CD4-positive, alpha-beta T cell treated with Interleukin-21 for 1 hour (primary cell): Measurements from ENCODE around the gene TAF4B.
"Not testable (repeated sequence)": the region's sequence is repeated elsewhere in the genome, so short reads cannot be mapped to it uniquely, and the experiment has no call there.

Experiments used
- DNase-seq: peaks from one replicate; pipeline ENCODE4 v3.0.0-alpha.2; 2020

TAF4B gene

DNA sequence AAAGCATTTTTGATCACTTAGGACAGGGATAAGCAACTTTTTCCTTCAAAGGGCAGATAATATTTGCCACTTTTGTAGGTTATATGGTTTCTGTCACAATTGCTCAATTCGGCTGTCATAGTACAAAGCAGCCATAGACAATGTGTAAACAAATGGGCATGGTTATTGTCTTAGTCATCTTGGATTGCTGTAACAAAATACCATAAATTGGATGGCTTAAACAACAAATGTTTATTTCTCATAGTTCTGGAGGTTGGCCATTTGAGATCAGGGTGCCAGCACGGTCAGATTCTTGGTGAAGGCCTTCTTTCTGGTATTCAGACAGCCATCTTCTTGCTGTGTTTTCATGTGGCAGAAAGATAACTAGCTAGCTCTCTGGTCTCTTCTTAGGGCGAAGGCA, 91.2 kb downstream of the TAF4B start:
- no peak for DNase-seq

DNA sequence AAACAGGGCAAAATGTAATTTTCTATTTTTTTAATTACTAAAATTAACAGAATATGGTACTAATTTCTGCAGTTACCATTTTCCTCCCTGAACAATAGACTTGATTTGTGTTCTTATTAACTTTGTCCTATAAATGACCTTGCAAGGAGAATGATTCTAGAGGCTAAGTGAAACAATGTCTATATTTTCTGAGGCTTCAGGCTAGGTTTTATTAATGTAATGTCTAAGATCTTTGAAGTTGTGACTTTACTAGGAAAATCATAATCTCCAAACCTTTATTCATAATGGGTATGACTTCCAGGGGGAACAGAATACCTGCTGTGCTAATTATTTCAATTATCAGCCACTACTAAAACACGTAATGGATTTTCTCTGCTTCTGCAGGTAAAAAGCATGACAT, 94.4 kb downstream of the TAF4B start:
- no peak for DNase-seq

DNA sequence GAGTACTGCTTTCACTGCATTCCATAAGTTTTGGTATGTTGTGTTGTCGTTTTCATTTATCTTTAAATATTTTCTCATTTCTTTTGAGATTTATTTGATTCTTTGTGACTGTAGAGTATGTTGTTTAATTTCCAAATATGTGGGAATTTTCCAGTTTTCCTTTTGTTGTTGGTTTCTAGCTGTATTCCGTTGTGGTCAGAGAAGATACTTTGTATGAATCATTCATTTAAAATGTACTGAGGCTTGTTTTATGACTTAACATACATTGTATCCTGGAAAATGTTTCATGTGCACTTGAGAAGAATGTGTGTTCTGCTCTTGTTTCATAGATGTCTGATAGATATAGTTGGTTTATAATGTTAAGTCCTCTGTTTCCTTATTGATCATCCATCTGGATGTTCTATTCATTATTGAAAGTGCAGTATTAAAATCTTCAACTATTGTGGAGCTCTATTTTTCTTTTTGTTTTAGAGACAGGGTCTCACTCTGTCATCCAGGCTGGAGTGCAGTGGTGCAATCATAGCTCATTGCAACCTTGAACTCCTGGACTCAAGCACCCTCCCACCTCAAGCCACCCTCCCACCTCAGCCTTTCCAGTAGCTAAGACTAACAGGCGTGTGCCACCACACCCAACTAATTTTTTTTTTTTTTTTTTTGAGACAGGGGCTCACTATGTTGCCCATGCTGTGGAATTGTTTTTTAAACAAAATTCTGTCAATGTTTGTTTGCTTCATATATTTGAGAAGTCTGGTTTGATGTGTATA, 96.8 kb downstream of the TAF4B start:
- no peak for DNase-seq

DNA sequence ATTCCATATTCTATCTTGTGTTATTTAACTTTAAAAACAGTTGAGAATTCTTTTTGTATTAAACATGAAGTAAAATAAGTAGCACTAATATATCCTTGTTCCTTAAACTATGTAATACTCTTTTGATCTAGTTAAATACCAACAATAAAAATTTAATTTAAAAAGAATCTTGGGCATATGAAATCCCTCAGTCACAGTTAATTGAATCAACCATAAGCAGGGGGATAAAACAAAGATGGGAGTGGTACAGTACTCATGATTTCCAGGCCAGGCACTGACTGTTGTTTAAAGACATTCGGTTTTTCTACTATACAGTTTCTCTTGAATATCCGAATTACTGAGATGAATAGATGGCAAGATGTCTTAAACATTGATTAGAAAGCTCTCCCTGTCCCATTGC, 99.5 kb downstream of the TAF4B start:
- no peak for DNase-seq

DNA sequence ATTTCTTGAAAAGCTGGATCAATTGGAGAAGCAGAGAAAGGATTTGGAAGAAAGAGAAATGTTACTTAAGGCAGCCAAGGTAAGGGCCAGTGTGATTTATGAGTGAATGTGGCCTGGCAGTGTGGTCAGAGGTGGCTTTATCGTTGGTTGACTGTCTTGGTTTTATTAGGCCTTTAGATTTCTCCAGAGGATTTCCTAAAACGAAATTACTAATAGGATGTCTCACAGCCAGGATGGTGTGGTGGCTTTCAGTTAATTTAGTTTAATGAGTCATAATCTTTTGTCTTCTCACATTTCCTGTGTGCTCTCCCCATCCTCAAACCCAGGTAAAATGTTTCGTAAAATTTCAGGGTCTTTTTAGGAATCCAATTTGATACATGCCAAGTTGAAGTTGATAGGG, 100.8 kb downstream of the TAF4B start:
- DNase-seq, result no peak

DNA sequence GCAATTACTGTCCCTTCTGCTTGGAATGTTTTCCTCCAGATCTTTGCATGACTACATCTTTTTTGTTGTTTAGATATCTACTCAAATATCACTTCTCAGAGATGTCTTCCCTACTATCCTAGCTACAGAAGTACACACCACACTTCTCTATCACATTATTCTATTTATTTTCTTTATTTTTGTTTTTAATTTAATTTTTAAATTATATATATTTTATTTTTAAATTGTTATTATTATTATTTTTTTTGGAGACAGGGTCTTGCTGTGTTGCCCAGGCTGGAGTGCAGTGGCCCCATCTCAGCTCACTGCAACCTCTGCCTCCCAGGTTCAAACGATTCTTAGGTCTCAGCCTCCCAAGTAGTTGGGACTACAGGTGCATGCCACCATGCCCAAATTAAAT, 106.7 kb downstream of the TAF4B start:
- DNase-seq, result no peak

DNA sequence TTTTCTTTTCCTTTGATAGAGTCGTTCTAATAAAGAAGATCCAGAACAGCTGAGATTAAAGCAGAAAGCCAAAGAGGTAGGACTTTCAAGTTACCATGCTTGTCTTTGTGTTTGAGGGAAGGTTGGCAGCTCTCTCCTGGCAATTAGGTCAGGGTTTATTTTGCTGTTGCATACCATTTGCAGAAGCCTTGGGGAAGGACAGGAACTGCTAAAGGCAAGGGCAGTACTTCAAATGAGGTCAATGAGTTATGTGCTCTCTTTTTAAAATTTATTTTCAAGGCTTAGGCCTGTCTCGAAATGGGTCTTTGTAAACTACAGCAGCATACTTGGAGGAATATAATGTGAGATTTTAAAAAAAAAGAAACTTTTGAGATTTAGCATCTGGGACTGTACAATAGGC, 108.9 kb downstream of the TAF4B start:
- no peak for DNase-seq

DNA sequence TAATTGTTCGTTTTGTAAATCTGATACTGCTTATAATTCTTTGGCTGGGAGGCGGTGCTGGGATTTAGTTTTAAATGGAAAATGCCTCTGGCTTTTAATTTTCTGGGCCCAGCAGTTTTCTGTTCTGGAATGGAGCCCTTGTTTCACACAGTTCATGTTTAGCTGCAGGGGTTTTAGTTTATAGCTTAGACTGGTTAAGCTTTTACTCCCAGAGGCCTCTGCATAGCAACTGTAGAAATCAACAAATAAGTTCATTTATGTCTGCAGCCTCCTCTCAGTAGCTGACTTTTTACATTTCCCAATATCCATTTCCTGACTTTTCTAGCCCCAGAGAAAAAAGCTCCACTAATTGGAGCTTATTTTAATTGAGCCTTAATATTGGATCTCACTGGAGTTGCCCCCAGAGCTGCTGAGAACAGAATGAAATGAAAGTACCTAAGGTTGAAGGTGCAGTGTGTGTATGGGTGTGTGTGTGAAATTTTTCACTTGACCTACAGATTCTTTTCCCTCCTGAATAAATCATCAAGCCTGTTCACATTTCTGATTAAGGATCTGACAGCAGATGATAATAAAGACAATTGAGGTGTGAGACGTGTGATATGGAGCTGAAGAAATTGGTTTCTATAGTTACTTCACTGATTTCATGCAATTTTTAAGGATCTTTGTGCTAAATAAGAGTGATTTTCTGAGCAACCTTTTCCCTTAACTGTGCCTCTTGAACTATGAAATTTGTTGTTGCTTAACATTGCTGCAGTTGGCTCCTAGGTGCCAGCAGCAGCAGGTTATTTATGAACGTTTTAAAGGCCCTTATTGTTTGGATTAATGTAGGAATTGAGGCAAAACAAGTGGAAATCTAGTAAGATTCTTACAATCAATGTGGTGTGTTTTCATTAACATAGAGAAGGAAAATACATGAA, 109.6 kb downstream of the TAF4B start:
- no peak for DNase-seq

DNA sequence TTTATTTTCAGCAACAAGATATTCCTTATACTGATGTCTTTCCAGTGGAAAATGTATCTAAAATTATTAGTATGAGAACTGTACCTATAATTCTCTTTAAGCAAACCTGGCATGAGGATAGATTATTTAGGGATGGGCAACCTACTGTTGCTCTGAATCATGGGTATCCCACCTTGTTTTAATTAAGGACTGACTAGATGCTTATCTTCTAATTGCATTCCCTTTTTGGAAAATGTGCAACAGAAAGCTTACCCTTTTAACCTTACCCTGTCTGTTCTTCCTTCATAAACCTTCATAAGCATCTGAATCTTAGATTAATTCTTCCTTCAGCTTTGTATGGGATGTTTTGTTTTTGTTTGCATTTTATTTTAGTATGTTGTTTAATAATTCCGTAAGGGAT, 110.3 kb downstream of the TAF4B start:
- no peak for DNase-seq

DNA sequence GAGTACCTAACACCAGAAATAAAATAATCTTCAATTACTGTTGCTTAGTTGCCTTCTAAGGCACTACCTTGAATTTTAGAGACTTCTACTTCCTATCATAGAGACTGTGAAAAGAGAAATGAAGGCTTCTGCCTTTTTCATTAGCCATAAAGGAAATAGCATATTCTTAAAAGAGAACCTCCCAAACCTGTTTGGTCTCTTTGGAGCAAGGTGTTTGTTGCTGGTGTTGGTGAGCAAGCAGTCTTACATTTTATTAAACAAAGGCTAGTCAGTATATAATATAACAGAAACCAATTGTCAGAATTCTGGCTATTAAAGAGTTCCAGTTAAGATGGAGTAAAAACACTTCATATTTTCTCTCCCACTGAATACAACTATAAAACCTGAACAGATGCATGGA, 116.4 kb downstream of the TAF4B start:
- DNase-seq, result no peak

DNA sequence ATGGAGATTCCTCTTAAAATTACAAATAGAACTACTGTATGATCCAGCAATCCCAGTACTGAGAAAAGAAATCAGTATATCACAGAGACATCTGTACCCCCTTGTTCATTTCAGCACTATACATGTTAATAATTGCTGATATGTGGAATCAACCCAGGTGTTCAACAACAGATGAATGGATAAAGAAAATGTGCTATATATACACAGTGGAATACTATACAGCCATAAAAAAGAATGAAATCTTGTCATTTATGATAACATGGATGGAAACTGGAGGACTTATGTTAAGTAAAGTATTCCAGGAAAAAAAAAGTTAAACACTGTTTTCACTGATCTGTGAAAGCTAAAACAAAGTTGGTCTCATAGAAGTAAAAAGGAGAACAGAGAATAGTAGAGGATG, 124.7 kb downstream of the TAF4B start:
- no peak for DNase-seq

DNA sequence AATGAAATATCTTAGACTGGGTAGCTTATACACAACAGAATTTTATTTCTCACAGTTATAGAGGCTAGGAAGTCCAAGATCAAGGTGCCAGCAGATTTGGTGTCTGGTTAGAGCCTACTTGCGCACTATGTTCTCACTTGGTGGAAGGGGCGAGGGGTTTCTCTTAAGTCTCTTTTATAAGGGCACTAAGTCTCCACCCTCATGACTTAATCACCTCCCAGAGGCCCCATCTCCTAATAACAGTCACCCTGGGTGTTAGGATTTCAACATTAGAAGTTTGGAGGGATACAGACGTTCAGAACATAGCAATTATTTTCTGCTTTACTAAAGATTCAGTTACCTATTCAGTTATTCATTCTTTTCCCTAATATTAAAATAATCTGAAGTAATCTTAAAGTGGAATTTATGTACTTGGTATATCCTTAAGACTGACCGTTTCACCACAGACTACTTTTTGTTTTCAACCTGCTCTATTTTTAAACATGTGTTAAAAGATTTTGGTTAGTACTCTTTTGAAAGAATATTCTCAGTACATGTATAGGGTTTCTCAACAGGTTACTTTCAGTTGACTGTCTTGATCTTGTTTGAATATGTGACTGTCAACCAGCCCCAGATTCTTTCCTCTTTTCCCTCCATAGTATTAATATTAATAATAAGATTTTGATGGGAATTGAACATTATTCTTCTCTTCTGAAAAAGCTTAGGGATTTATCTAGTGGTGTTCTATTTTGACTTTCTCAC, 130.0 kb downstream of the TAF4B start:
- no peak for DNase-seq

DNA sequence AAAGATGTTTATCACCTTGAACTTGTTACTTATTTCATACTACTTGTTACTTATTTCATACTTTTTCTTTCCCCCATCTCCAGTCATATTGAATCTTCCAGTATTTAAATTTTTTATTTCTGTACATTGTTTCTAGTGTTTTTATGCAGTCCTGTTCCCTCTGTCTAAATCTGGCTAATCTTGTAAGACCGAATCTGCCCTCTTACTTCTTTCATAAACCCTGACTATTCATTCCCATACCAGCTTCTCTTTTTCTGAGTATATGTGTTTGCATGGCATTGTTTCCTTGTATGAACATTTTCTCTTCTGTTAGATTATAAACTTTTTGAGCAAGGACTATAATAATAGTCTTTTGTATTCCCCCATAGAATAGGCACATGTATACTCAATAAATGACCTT, 131.7 kb downstream of the TAF4B start:
- DNase-seq, result no peak

DNA sequence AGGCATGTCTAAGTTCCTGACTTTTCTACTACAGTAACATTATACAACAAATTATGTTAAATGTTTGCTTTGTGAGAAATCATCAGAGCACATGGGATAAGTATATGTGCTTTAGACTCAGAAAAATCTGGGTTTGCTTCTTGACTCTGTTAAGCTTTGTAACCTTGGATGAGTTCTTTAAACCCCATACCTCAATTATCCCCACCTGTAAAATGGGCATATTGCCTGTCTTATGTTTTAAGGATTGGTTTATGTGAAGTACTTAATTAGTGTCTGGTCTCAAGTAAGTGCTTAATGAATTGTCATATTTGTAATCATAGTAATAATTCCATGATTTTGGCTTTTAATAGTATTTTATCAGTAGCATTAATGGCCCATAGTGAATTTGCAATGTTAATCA, 135.8 kb downstream of the TAF4B start:
- no peak for DNase-seq

DNA sequence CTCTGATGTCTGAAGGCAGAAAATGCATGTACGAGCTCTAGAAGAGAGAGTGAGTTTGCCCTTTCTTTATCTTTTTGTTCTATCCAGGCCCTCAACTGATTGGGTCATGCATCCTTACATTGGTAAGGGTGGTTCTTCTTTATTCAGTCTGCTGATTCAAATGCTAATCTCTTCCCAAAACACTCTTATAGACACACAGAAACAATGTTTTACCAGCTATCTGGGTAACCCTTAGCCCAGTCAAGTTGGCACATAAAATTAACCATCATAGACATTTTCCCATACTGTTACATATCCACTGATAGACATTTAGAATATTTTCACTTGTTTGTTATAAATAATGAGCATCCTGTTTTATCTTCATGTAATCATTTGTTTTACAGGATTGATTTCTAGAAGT, 141.2 kb downstream of the TAF4B start:
- no peak for DNase-seq

DNA sequence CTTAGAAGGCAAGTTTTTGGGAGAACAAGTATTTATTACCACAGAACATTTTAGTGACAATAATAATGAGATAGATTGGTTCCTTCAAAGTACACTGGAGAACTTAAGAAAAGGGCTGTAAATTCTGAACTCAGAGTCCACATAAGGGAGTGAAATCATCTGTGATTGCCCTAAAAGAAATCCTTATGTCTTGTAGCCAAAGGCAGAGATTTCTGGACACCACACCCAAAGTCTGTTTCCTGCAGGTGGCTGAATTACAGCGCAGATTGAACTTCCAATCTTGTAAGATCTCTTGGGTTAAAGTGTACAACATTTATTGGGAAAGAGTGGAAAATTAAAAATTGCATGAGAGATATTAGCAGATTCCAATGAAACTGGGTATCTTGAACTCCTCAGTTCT, 143.8 kb downstream of the TAF4B start:
- no peak for DNase-seq

DNA sequence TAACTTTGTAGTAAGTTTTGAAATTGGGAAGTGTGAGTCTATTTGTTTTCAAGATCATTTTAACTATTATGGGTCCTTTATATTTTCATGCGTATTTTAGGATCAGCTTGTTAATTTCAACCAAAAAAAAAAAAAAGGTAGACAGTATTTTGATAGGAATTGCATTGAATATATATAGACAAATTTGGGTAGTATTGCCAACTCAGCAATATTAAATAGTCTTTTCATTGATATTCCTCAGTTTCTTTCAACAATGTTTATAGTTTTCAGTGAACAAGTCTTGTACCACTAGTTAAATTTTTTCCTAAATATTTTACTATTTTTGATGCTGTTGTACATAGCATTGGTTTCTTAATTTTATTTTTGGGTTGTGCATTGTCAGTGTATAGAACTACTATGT, 149.9 kb downstream of the TAF4B start:
- DNase-seq, result no peak

DNA sequence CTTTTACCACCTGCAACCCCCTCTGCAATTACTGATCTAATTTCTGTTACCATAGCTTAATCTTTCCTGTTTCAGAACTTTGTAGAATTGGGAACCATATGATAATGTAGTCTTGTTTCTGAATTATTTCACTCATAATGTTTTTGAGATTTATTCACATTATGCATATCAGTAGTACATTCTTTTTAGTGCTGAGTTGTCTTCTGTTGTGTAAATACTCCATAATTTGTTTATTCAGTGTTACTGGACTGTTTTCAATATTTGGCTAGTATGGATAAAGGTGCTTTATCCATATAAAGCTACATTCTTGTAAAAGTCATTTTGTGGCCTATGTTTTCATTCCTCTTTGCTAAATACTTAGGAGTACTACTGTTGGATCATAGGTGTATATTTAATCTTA, 152.5 kb downstream of the TAF4B start:
- no peak for DNase-seq

DNA sequence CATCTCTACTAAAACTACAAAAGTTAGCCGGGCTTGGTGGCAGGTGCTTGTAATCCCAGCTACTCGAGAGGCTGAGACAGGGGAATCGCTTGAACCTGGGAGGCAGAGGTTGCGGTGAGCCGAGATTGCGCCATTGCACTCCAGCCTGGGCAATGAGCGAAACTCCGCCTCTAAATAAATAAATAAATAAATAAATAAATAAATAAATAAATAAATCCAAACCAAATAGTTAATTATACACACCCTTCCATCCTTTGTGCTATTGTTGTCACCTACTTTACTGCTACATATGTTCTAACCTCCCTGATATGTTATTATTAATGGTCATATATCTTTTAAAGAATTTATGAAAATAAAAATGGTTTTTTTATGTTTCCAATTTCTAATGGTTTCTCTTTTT, 155.3 kb downstream of the TAF4B start:
- DNase-seq, result not testable (repeated sequence)

DNA sequence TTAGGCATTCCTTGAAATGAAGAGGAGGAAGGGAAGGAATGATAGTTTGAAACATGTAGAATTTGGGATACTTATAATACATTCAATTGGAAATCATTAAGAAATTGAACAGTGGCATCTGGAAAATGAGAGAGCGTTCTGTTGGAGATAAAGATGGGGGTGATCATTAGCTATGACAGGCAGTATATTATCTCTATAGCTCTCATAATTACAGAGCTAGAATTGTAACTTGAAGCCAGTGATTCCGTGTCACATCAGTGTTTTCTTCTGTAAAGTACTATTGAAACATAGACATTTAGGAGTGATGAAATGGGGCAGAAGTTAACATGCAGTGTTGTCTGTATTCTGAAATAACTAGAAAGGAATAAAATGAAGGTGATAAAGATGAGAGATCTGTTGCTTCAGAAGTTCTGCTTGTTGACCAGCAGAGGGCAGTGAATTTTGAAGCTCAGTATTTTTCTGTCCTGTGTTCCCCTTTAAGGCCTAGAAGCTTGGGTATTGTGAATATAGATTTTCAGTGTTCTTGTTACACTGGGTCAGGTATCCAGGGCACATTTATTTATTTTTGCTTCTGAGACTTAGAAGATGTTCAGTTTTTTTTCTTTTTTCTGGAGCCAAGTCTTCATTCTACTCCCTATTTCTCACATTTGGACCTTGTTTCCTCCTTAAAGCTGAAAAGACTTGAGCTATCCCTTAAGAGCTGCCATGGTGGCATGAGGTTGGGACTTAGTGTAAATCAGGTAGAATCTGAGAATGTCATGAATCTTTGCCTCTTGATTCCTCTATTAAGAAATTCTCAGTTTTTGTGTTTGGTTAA, 157.4 kb downstream of the TAF4B start:
- DNase-seq, result peak; percentile 24

DNA sequence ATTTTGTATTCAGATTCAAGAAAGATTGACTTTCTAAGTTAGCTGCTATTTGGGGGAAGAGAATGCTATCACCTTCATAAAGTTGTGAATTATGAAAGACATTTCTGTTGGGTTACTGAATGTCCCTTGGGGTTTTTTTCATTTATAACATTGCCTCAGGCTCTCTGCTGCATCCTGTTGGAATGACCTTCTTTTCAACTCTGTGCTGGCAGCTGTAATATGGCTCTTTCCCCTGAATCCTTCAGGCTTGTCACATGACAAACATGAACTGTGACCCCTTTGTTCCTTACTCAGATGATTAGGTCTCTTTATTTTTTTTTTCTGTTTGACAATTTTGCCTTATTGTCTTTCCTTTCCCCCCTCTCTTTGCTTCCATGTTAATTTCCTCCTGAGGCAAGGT, 159.8 kb downstream of the TAF4B start:
- DNase-seq, result no peak

DNA sequence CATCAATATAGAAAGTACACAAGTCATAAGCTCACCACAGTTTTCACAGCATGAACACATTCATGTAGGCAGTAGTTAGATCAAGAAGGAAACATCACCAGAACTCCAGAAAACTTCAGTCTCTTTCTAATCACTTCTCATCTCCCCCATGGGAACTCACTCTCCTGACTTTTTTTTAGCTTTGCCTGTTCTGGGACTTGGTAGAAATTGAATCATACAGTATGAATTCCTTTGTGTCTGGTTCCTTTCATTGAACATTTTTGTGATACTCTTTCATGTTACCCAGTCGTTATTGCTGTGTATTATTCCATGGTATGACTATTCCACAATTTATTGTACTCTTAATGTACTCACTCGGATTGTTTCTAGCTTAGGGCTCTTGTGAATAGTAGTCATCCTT, 160.2 kb downstream of the TAF4B start:
- DNase-seq, result no peak
